ENCODE measurements around the gene PGGHG. TPM values are rescaled to one million over a fixed set of nuclear protein-coding genes. Genes with fewer than 3 reads are reported as not detected.

The PGGHG gene
- total and polyA plus RNA-seq, 10 of the 15 experiments (the other 5 are each of a cell fraction or from before 2014, with no cell fraction given) = 0.10 to 8.3 (median 1.8) TPM

- TF ChIP-seq BACH1 (IDR thresholded peaks at IDR 0.05; ENCODE audit: borderline replicate concordance) (0 out of 2 replicates have a peak, but pooled peaks have one; percentile 42), SMARCA5 (IDR thresholded peaks at IDR 0.05) (peak; percentile 62; the same call in 1 of the 2 replicates), CHD2 (IDR thresholded peaks at IDR 0.05; ENCODE audit: borderline replicate concordance, low read depth, low read length) (peak; percentile 70), EP300 (IDR thresholded peaks at IDR 0.05; ENCODE audit: borderline replicate concordance in 1 of 2, control insufficient read depth in 1 of 2, low read depth in 2 of 2, low read length in 2 of 2) (0 out of 4 replicates have a peak, but pooled peaks of 1 of the 2 experiments have one; percentile 10), PKNOX1 (IDR thresholded peaks at IDR 0.05) (0 out of 2 replicates have a peak, but pooled peaks have one; percentile 14), SMAD1 (IDR thresholded peaks at IDR 0.05; ENCODE audit: low read depth, partially characterized antibody) (peak; percentile 46), POLR2AphosphoS5 (IDR thresholded peaks at IDR 0.05; ENCODE audit: low read length) (0 out of 2 replicates have a peak, but pooled peaks have one; percentile 74), NKRF (conservative IDR thresholded peaks at IDR 0.05) (peak; percentile 54; the same call in 1 of the 2 replicates), BHLHE40 (IDR thresholded peaks at IDR 0.05; ENCODE audit: borderline replicate concordance in 1 of 2, low read depth in 2 of 2, low read length in 1 of 2) (peak in 1 of 2 experiments; percentile 59; a peak in 1 of 4 replicates), IKZF2 (IDR thresholded peaks at IDR 0.05) (peak; percentile 33 to 59; a peak in 2 of 4 replicates), RUNX3 (IDR thresholded peaks at IDR 0.05; ENCODE audit: low read length) (peak; percentile 63), TCF3 (IDR thresholded peaks at IDR 0.05; ENCODE audit: borderline replicate concordance, insufficient read depth, low read depth, low read length) (peak; percentile 65; the same call in 1 of the 2 replicates), MXI1 (IDR thresholded peaks at IDR 0.05; ENCODE audit: low read depth, low read length) (peak; percentile 49; the same call in 1 of the 2 replicates), ZBTB11 (CRISPR knock-in tag; IDR thresholded peaks at IDR 0.05) (peak; percentile 25; the same call in 1 of the 2 replicates), DPF2 (IDR thresholded peaks at IDR 0.05) (peak; percentile 35; the same call in 1 of the 2 replicates), USF1 (IDR thresholded peaks at IDR 0.05; ENCODE audit: borderline replicate concordance, extremely low read length, insufficient read depth, low read depth, low read length) (peak; percentile 45)
- TF ChIP-seq, protein P1, sequence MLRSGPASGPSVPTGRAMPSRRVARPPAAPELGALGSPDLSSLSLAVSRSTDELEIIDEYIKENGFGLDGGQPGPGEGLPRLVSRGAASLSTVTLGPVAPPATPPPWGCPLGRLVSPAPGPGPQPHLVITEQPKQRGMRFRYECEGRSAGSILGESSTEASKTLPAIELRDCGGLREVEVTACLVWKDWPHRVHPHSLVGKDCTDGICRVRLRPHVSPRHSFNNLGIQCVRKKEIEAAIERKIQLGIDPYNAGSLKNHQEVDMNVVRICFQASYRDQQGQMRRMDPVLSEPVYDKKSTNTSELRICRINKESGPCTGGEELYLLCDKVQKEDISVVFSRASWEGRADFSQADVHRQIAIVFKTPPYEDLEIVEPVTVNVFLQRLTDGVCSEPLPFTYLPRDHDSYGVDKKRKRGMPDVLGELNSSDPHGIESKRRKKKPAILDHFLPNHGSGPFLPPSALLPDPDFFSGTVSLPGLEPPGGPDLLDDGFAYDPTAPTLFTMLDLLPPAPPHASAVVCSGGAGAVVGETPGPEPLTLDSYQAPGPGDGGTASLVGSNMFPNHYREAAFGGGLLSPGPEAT (IDR thresholded peaks at IDR 0.05; ENCODE audit: low read depth) = peak; percentile 49
Measured at GRCh38 chr11:307766-308708, 19.1 kb downstream of the PGGHG start, which contains the start of gene IFITM2 (continued).

All from GM12878 (cell line).